GM19099 (cell line): Measurements from ENCODE around the gene DBF4.

Source experiments
- POLR2A ChIP-seq: IDR thresholded peaks from 3 replicates; pipeline ENCODE4 v1.6.1; 2011; ENCODE audit warnings: low read depth; ENCODE audit not compliant: insufficient read length; ENCODE audit errors: extremely low read depth

DBF4 gene

DNA sequence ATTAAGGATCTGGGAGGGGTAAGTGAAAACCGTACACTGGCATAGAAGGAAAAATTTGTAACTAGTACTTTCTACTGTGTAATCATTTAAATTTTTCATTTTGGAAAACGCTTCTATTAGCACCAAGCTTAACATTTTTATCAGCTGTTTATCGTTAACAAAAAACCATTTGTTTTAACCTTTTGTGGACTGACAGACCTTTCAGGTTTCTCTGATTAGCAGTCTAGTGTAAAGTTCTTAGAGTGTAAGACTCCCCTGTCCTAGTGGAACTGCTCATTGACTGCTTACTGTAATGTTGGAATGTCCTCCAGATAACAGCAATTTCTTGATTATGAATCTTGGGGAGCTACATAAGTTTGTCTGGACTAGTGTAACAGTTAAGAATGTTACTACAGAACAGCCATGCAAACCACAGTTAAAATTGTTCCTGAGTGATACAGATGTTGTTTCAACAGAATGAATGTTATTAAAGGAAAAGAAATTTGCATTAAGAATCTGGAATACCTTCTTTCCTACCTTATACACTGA lies 2.0 kb downstream of the DBF4 start:
- TF ChIP-seq POLR2A: no peak

DNA sequence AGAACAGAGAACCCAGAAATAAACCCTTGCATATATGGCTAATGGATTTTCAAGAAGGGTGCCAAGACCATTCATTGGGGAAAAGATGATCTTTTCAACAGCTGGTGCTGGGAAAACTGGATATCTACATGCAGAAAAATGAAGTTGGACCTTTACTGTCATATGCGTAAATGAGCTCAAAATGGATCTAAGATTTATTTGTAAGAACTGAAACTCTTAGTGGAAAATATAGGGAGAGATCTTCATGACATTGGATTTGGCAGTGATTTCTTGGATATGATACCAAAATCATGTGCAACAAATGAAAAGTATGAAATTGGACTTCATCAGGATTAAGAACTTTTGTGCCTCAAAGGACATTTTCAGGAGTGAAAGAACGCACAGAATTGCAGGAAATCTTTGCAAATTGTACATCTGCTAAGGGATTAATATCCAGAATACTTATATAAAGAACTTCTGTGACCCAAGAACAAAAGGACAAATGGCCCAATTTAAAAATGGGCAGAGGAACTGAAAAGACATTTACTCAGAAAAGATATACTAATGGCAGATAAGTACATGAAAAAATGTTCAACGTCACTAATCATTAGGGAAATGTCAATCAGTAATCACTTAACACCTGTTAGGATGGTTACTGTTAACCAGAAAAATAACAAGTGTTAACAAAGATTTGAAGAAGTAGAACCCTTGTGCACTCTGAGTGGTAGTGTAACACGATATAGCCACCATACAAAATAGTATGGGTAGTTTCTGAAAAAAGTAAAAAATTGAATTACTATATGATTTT lies 6.1 kb downstream of the DBF4 start:
- no peak for TF ChIP-seq POLR2A

DNA sequence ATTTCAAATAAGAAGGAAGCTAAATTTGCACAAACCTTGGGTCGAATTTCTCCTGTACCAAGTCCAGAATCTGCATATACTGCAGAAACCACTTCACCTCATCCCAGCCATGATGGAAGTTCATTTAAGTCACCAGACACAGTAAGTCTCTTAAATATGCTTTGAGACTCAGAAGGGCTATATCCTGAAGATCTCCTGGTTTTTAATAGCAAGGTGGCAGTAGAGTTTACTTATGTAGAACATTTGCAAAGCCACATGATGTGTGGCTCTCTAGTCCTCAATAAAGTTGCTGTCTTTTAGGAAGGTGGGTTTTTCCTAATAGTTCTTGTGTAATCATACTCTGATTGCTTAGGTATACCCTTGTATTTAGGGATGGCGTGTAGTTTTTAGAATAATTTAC lies 8.7 kb downstream of the DBF4 start:
- TF ChIP-seq POLR2A: no peak

DNA sequence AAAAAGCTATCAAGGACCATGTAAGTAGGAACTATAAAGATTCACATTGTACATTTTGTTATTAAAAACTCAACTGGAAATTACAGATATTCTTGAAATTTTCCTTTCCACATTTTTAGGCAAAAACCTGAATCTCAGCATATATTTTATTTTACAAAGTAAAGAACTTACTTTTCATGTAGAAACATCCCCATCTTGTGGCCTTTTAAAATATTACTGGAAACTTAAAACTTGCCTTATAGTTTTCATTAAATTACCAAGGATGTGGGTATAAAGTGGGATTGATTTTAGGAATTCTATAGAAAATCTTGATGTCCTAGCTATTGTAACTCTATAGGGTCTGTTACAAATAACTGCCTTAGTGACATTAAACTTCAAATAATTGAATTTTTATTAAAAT lies 10.6 kb downstream of the DBF4 start:
- TF ChIP-seq POLR2A: no peak

DNA sequence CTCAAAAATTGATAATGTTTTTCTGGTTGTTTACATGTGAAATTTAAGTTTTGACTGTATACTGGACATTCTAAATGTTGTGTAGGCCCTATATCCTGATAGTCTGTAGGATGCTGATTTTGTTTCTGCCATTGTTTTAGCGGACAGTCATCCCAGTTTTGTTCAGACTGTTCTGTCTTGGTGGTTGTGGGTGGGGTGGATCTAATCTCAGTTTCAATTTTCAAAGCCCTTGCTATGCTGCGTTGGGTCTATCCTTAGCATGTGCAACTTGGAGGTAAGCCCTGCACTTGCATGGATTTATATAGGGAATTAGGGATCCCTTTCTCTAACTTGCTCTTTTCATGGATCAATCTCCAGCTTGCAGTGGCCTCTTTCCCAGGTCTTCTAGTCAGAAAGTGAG lies 19.1 kb downstream of the DBF4 start:
- TF ChIP-seq POLR2A: no peak

DNA sequence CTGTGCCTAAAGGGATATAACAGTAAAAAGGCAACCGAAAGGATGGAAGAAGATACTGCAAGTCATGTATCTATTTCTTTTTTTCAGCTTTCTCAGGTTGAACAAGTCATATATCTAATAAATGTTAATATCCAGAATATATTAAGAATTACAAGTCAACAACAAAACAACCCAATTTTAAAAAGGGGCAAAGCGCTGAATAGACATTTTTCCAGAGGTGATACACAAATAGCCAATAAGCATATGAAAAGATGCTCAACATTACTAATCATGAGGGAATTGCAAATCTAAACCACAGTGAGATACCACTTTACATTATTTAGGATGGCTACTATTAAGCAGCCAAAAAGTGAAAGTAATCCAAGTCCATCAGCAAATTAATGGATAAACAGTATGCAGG lies 23.0 kb downstream of the DBF4 start:
- no peak for TF ChIP-seq POLR2A

DNA sequence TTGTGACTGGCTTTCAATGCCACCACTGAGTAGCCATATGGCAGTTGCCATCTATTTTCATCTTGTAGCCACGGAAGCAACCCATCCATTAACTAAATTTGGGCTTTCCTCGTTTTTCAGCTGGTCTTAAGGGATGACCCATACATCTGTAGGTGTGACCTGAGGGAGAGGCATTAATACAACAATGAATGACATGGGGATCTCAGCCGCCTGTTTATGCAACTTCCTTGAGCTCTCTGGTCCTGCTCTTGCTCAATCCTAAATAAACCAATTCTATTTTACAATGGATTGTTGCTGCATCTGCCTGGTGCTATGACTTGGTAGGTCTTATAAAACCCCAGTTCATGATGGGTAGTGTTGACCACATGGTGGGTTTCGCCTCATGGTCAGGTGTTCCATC lies 35.8 kb downstream of the DBF4 start:
- TF ChIP-seq POLR2A: no peak

DNA sequence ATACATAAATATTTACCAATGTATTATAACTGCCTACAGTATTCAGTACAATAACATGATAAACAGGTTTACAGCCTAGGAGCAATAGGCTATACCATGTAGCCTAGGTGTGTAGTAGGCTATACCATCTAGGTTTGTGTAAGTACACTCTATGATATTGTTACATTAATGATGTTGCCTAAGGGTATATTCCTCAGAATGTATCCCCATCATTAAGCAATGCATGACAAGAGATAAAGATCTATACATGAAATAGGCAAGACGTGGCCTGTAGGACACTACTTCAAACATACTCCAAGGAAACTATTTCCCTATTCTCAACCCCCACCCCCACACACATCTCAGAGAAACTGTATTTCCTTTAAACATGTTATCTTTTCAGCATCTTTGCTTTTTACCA lies 42.4 kb downstream of the DBF4 start:
- TF ChIP-seq POLR2A: no peak

DNA sequence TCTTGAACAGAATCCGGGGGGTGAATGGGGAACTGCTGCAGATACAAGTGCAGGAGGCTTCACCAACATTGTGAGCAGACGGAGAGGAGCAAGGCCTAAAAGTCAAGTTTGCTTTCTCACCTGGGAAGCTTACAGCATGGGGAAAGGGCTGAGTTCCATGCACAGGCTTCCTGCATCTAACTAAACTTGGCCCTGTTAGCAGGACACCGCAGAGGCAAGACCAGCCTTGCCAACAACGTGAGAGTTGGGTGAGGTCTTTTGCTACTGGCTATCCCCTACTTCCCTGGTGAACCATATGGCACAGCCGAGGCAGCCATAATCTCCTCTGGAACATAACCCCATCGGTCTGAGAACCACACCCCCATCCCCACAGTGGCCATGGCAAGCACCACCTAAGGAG lies 43.6 kb downstream of the DBF4 start:
- TF ChIP-seq POLR2A: no peak

DNA sequence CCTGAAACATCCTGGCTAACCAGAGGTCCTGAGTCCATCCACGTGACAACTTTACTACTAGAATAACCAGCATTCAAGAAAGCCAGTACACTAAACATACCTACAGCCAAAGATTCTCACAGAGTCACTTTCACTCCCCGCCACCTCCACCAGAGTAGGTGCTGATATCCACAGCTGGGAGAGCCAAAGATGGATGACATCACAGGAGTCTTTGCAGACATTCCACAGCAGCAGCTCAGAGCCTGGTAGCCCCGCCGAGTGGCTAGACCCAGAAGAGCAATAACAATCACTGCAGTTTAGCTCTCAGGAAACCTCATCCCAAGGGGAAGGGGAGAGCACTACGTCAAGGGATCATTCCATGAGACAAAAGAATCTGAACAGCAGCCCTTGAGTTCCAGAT lies 44.3 kb downstream of the DBF4 start:
- no peak for TF ChIP-seq POLR2A

DNA sequence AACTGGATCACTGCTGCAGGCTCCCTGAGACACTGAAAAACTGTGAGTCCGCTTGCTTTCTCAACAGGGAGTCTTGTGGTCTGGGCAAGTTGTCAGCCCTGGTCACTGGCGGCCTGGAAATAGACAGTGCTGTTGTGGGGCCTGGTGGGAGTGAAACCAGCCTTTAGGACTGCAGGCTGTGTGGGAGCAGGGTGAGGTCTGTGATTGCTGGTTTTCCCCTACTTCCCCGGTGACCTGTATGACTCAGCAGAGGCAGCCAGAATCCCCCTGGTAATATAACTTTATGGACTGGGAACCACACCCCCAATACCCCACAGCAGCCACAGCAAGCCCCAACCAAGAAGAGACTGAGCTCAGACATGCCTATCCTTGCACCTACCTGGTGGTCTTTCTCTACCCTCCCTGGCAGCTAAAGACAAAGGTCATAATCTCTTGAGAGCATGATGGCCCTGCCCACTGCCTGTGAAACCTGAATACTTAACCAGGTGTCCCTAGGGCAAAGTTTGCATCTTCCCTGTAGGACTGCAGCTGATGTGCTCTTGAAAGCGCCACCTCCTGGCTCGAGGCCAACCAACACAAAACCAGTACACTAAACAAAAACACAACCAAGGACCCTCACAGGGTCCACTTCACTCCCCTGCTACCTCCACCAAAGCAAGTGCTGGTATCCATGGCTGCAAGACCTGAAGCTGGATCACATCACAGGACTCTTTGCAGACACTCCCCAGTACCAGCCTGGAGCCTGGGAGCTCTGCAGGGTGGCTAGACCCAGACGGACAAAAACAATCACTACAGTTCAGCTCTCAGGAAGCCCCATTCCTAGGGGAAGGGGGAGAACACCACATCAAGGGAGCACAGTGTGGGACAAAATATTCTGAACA lies 50.5 kb downstream of the DBF4 start:
- TF ChIP-seq POLR2A: peak; percentile 63

DNA sequence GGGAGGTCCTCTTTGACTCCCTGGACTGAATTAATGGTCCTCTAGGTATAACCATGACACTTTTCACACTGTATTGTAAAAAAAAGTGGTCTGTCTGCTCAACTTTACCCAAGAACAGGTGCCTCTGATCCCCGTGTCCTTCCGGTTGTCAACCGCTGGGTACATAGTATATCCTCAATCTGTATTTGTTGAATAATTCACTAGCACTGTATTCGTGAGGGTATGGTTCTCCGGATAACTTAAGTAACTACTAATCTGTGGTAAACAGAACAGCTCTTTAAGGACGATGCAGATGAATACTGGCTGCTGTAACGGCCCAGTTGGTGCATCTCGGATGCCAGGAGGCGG lies 57.3 kb downstream of the DBF4 start:
- TF ChIP-seq POLR2A: no peak

DNA sequence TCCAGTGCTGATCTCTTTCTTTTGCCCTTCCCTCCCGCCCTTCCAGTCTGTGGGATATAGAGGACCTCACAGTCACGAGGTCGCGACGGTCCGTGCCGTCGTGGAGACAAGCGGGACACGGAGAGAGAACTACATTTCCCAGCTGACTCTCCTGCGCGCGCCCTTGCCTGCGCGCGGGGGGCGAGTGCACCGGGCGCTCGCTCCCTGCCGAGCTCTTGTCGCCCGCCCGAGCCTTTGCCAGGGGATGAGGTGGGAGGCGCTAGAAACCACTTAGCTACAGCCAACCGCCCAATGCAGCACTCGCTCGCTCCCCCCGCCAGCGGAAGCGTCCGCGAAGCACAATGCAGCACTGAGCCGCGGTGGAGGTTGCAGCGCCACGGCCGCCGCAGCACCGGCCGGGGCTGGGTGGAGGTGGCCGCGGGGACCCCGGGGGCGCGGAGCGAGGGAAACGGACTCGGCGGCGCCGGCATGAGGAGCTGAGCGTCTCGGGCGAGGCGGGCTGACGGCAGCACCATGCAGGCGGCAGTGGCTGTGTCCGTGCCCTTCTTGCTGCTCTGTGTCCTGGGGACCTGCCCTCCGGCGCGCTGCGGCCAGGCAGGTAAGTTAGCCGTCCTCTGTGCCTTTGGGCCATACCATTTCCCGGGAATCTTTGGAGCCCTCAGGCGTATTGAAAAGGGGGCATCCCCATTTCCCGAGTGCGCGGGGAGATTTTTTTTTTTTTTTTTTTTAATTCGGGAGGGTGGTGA lies 57.8 kb downstream of the DBF4 start, which contains the start of gene ADAM22:
TSS of gene ADAM22 (plus strand) at position 299 of the 746 bp plus-strand sequence. CDS start at position 514, 215 bp downstream.
- peak; percentile 90 for TF ChIP-seq POLR2A

DNA sequence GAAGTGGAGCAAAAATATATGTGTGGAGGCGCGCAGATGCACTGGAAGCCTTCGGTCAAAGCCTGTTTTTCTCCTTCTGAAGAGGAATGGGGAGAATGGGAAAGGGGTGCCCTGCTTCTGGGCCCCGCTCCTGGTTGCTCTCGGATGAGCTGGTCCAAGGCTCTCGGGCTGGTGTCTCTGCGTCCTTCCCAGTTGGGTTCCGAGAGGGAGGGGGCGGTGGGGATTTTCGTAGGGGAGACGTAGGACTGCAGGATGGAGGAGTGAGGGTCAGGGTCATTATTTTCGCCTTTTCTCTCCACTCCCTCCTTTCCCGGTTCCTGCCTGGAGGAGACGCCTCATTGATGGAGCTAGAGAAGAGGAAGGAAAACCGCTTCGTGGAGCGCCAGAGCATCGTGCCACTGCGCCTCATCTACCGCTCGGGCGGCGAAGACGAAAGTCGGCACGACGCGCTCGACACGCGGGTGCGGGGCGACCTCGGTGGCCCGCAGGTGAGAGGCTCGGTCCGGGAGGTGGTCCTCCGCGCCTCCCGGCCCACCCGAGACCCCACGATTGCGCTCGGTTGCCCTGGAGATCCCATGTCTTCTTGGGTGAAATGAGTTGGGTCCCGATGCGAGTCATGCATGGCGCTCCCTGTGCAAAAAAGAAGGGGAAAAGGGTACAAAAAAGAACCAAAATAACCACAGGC lies 58.5 kb downstream of the DBF4 start:
- no peak for TF ChIP-seq POLR2A

DNA sequence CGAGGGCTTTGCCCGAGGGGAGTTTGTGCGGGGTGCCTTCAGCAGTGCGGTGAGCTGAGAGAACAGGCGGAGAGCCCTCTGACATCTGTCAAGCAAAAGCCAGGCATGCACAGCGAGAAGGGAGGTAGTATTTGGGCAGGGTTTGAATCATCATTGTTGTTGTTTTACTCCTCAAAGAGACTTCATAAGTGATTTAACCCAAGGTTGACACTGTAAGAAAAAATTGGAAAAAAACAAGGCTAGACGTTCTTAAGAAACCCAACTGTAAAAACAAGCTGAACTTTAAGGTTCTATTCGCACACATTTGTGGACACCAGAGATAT lies 59.1 kb downstream of the DBF4 start:
- TF ChIP-seq POLR2A: no peak

DNA sequence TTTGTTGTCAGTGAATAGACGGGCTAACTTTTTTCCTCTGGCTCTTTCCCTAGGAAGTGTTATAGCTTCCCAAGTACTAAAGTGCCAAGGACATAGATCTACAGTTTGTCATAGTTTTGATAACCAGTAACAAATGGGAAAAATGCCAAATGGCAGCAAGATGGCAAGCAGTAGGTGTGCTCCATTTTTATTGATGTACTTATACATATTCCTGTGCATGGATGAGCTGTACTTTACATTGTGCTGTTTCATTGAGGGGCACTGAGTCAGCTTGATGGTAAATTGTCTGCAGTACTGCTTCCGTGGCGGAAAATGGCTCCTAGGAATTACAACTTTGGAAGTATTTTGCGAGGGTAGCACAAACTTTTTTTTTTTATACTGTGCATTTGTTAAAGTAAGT lies 64.8 kb downstream of the DBF4 start:
- no peak for TF ChIP-seq POLR2A

DNA sequence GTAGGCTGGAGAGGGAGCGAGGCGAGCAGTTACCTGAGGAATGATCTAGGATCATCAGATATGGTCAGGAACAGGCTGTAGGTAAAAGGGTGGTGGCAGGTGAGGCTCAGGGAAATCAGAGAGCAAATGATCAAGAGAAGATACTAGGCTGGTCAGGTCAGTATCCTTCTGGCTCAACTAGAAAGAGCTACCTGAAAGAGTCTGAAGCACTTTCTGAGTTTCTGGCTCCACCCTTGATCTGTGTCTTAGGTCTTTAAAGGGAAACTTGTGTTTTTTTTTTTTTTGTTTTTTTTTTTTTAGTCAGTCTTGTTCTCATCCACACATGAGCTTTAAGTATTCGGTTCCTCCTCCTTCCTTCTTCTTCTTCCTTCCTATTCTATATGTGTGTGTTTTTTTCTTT lies 68.3 kb downstream of the DBF4 start:
- no peak for TF ChIP-seq POLR2A
